Hepatocyte (in vitro differentiated cells): ENCODE data around the gene ZMYM2. TPM values are rescaled to one million over a fixed set of nuclear protein-coding genes. Genes with fewer than 3 reads are reported as not detected.

Source experiments
- DNase-seq: peaks from one replicate; pipeline ENCODE4 v3.0.0-alpha.2; 2016; ENCODE audit warnings: low spot score
- H2AFZ ChIP-seq: fragments of 200-600 bp; sonication (generic); 2 replicates; pipeline ENCODE4 v1.6.0; 2016; ENCODE audit warnings: antibody characterized with exemption, mild to moderate bottlenecking
- H3K27ac ChIP-seq: fragments of 200-600 bp; sonication (generic); 2 replicates; pipeline ENCODE4 v1.5.1; 2016; ENCODE audit warnings: mild to moderate bottlenecking
- H3K27me3 ChIP-seq: fragments of 200-600 bp; sonication (generic); 2 replicates; pipeline ENCODE4 v1.6.1; 2016
- H3K36me3 ChIP-seq: fragments of 200-600 bp; sonication (generic); replicated peaks from 2 replicates; pipeline ENCODE4 v1.5.1; 2016; ENCODE audit warnings: low read depth; ENCODE audit not compliant: insufficient read depth
- H3K4me1 ChIP-seq: fragments of 200-600 bp; sonication (generic); 2 replicates; pipeline ENCODE4 v1.5.1; 2016; ENCODE audit warnings: mild to moderate bottlenecking, moderate library complexity; ENCODE audit not compliant: insufficient read depth
- H3K4me2 ChIP-seq: fragments of 200-600 bp; sonication (generic); 2 replicates; pipeline ENCODE4 v1.6.0; 2016
- H3K4me3 ChIP-seq: fragments of 200-600 bp; sonication (generic); 2 replicates; pipeline ENCODE4 v1.5.1; 2016; ENCODE audit warnings: mild to moderate bottlenecking
- H3K79me2 ChIP-seq: fragments of 200-600 bp; sonication (generic); 2 replicates; pipeline ENCODE4 v1.6.0; 2017; ENCODE audit warnings: mild to moderate bottlenecking
- H3K9me2 ChIP-seq: fragments of 200-600 bp; sonication (generic); replicated peaks from 2 replicates; pipeline ENCODE4 v1.6.0; 2017; ENCODE audit warnings: mild to moderate bottlenecking; ENCODE audit not compliant: insufficient read depth
- H3K9me3 ChIP-seq: fragments of 200-600 bp; sonication (generic); 2 replicates; pipeline ENCODE4 v1.5.1; 2016; ENCODE audit warnings: low read depth, mild to moderate bottlenecking
- H4K20me1 ChIP-seq: fragments of 200-600 bp; sonication (generic); 2 replicates; pipeline ENCODE4 v1.6.0; 2016; ENCODE audit warnings: mild to moderate bottlenecking; ENCODE audit not compliant: insufficient read depth, poor library complexity, severe bottlenecking
- EZH2 ChIP-seq: fragments of 200-600 bp; sonication (generic); IDR thresholded peaks from 2 replicates; pipeline ENCODE4 v1.6.1; 2016; ENCODE audit warnings: antibody characterized with exemption, mild to moderate bottlenecking, borderline replicate concordance
- EZH2phosphoT487 ChIP-seq: fragments of 200-600 bp; sonication (generic); IDR thresholded peaks from one replicate; pipeline ENCODE4 v1.6.1; 2018; ENCODE audit warnings: antibody characterized with exemption, mild to moderate bottlenecking, low read depth, moderate library complexity; ENCODE audit not compliant: unreplicated experiment, severe bottlenecking
- WGBS: methylation state at CpG from one replicate; pipeline ENCODE4 v1.1.6; 2016; ENCODE audit warnings: low lambda C conversion rate; ENCODE audit errors: missing lambda C conversion rate; 5-methylcytosine and 5-hydroxymethylcytosine counted together
- polyA plus RNA-seq: library from polyadenylated mRNA; unstranded; fragments of >200 nt; fragmentation: Nextera tagmentation; extraction: Ambion mirVana; gene quantifications from 2 replicates; pipeline ENCODE4 v1.2.1, GENCODE V29; 2016
- total RNA-seq: library from RNA; depleted of rRNA; stranded (reverse); fragments of >200 nt; gene quantifications from 2 replicates; pipeline ENCODE4 v1.2.3, GENCODE V29; 2014
- TF ChIP-seq, protein P1 (sequence below): fragments of 200-600 bp; sonication (generic); IDR thresholded peaks from 2 replicates; pipeline ENCODE4 v1.5.1; 2016; ENCODE audit warnings: antibody characterized with exemption, mild to moderate bottlenecking; ENCODE audit not compliant: poor library complexity

ZMYM2 gene
- total and polyA plus RNA-seq, 2 experiments from 2014 or later, result 25.2 to 91.1 TPM

DNA sequence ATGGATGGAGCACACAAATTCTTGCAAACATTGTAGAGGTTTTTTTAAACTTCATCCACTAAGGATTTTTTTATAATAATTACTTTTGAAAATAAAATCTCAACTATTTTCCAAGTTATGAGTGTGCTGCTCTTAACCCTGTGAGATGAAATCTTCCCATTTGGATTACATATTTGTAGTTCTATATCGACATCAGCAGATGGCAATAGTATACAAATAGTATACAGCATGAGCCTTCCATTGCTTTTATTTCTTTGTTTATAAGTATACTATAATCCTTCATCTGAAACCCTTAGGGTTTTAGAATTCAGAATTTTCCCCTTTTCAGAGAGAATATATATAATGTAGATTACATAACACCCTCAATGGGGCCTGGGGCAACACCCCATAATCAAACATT lies 131.8 kb downstream of the ZMYM2 start:
- Histone ChIP-seq H3K9me3 (no peaks in the 10 kb centered on the region), H3K36me3 (no peaks in the 10 kb centered on the region), H3K4me2 (no peak overlapping the region), H3K79me2 (no peaks in the 10 kb centered on the region), H3K27me3 (no peaks in the 10 kb centered on the region), H2AFZ (no peak overlapping the region), H3K4me3 (no peak overlapping the region), H3K9me2 (no peaks in the 10 kb centered on the region), H3K4me1 (no peaks in the 10 kb centered on the region), H4K20me1 (no peaks in the 10 kb centered on the region), H3K27ac (no peak overlapping the region)
- TF ChIP-seq, protein P1, sequence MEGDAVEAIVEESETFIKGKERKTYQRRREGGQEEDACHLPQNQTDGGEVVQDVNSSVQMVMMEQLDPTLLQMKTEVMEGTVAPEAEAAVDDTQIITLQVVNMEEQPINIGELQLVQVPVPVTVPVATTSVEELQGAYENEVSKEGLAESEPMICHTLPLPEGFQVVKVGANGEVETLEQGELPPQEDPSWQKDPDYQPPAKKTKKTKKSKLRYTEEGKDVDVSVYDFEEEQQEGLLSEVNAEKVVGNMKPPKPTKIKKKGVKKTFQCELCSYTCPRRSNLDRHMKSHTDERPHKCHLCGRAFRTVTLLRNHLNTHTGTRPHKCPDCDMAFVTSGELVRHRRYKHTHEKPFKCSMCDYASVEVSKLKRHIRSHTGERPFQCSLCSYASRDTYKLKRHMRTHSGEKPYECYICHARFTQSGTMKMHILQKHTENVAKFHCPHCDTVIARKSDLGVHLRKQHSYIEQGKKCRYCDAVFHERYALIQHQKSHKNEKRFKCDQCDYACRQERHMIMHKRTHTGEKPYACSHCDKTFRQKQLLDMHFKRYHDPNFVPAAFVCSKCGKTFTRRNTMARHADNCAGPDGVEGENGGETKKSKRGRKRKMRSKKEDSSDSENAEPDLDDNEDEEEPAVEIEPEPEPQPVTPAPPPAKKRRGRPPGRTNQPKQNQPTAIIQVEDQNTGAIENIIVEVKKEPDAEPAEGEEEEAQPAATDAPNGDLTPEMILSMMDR, result peak; percentile 31
- TF ChIP-seq EZH2 (no peak), EZH2phosphoT487 (no peak)
- 100% methylated on average over 1 of the region's 1 CpG for WGBS
- DNase-seq, result no peak

DNA sequence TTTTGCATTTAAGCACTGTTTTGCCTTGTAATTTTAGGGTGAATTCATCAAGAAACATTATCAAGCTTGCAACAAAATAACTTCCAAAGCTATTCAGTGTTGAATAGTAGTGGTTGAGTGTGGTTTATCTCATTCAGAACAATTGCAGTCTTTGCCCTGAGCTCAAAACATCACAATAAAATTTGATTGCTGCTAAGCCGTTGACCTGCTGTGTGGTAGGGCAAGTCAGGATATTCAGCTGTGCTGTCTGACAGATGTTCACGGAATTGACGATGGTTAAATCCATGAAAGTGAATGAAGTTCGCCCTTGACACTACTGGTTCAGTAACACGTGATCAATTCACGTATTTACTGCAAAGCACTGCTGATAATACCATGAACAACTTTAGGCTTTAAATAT lies 135.4 kb downstream of the ZMYM2 start:
- H3K27ac ChIP-seq, result no peak overlapping the region
- H4K20me1 ChIP-seq, result no peaks in the 10 kb centered on the region
- no peak overlapping the region for H2AFZ ChIP-seq
- H3K36me3 ChIP-seq, result no peaks in the 10 kb centered on the region
- no peak overlapping the region for H3K4me2 ChIP-seq
- H3K9me3 ChIP-seq, result no peaks in the 10 kb centered on the region
- no peak for DNase-seq
- TF ChIP-seq, protein P1, result no peak
- TF ChIP-seq EZH2 (no peak), EZH2phosphoT487 (no peak)
- H3K9me2 ChIP-seq, result no peaks in the 10 kb centered on the region
- 66% methylated on average over 6 of the region's 6 CpGs for WGBS
- H3K4me1 ChIP-seq, result no peaks in the 10 kb centered on the region
- H3K79me2 ChIP-seq, result no peaks in the 10 kb centered on the region
- no peaks in the 10 kb centered on the region for H3K27me3 ChIP-seq
- H3K4me3 ChIP-seq, result no peak overlapping the region

DNA sequence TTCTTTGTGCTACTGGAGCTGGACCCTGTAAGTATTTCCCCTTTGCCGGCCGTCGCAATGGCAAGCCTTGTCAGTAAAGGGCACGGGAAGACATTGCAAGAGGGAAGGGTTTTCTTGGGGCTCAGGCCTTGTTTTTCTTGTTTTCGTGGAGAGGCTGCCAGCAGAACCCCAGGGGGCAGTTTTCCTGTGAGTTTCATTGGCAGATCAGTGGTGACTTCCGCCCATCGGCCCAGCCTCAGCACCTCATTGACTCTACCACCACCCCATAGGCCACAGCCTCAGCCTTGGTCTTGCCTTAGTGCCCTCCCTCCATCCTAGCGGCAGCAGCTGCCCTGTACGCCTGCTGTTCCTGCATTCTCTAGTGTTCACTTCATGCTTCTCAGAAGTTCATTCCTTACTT lies 140.8 kb downstream of the ZMYM2 start:
- DNase-seq, result no peak
- Histone ChIP-seq H3K9me2 (no peaks in the 10 kb centered on the region), H3K9me3 (no peaks in the 10 kb centered on the region), H3K79me2 (no peaks in the 10 kb centered on the region), H3K27ac (no peak overlapping the region), H4K20me1 (no peaks in the 10 kb centered on the region), H3K4me3 (no peak overlapping the region), H2AFZ (no peak overlapping the region), H3K27me3 (peaks cover 6% of the 10 kb centered on the region), H3K4me1 (no peaks in the 10 kb centered on the region), H3K36me3 (no peaks in the 10 kb centered on the region), H3K4me2 (no peak overlapping the region)
- TF ChIP-seq, protein P1, result no peak
- TF ChIP-seq EZH2 (no peak), EZH2phosphoT487 (no peak)
- WGBS, result 72% methylated on average over 9 of the region's 9 CpGs
